ENCODE results near the gene TRPM2. TPM values are rescaled to one million over a fixed set of nuclear protein-coding genes. Genes with fewer than 3 reads are reported as not detected.

TRPM2 gene
- polyA plus RNA-seq, 1 donor, result 2.2 TPM

GRCh38 chr21:44329086-44329889 lies 24.1 kb upstream of the TRPM2 start:
- DNase-seq, result no peak
- Histone ChIP-seq H3K27ac (ENCODE audit: low read length) (no peak overlapping the region), H3K4me3 (ENCODE audit: low read length) (no peak overlapping the region), H3K36me3 (ENCODE audit: control insufficient read depth, insufficient read depth, low read length) (peaks cover 55% of the 10 kb centered on the region), H3K27me3 (ENCODE audit: control insufficient read depth, insufficient read depth, low read length) (no peaks in the 10 kb centered on the region), H3K4me1 (ENCODE audit: control insufficient read depth, insufficient read depth, low read length) (no peaks in the 10 kb centered on the region), H3K9me3 (ENCODE audit: control insufficient read depth, low read depth, low read length) (peaks cover 3% of the 10 kb centered on the region)
- WGBS (ENCODE audit: insufficient coverage, low lambda C conversion rate), result no CpG with 5 or more reads among the region's 26 CpGs

GRCh38 chr21:44329971-44330681 lies 23.3 kb upstream of the TRPM2 start:
- peaks cover 47% of the 10 kb centered on the region for H3K36me3 ChIP-seq (ENCODE audit: control insufficient read depth, insufficient read depth, low read length)
- no CpG with 5 or more reads among the region's 44 CpGs for WGBS (ENCODE audit: insufficient coverage, low lambda C conversion rate)
- H3K4me1 ChIP-seq (ENCODE audit: control insufficient read depth, insufficient read depth, low read length), result no peaks in the 10 kb centered on the region
- H3K4me3 ChIP-seq (ENCODE audit: low read length), result no peak overlapping the region
- H3K9me3 ChIP-seq (ENCODE audit: control insufficient read depth, low read depth, low read length), result peaks cover 3% of the 10 kb centered on the region
- H3K27ac ChIP-seq (ENCODE audit: low read length), result no peak overlapping the region
- no peaks in the 10 kb centered on the region for H3K27me3 ChIP-seq (ENCODE audit: control insufficient read depth, insufficient read depth, low read length)
- DNase-seq, result no peak

GRCh38 chr21:44330698-44331097 lies 22.7 kb upstream of the TRPM2 start:
- Histone ChIP-seq H3K9me3 (ENCODE audit: control insufficient read depth, low read depth, low read length) (no peaks in the 10 kb centered on the region), H3K27me3 (ENCODE audit: control insufficient read depth, insufficient read depth, low read length) (no peaks in the 10 kb centered on the region), H3K4me3 (ENCODE audit: low read length) (no peak overlapping the region), H3K36me3 (ENCODE audit: control insufficient read depth, insufficient read depth, low read length) (peaks cover 46% of the 10 kb centered on the region), H3K4me1 (ENCODE audit: control insufficient read depth, insufficient read depth, low read length) (no peaks in the 10 kb centered on the region), H3K27ac (ENCODE audit: low read length) (no peak overlapping the region)
- no CpG with 5 or more reads among the region's 18 CpGs for WGBS (ENCODE audit: insufficient coverage, low lambda C conversion rate)
- no peak for DNase-seq

GRCh38 chr21:44331209-44331608 lies 22.2 kb upstream of the TRPM2 start:
- no peak overlapping the region for H3K4me3 ChIP-seq (ENCODE audit: low read length)
- DNase-seq, result no peak
- H3K27ac ChIP-seq (ENCODE audit: low read length), result no peak overlapping the region
- H3K9me3 ChIP-seq (ENCODE audit: control insufficient read depth, low read depth, low read length), result no peaks in the 10 kb centered on the region
- peaks cover 43% of the 10 kb centered on the region for H3K36me3 ChIP-seq (ENCODE audit: control insufficient read depth, insufficient read depth, low read length)
- no peaks in the 10 kb centered on the region for H3K27me3 ChIP-seq (ENCODE audit: control insufficient read depth, insufficient read depth, low read length)
- H3K4me1 ChIP-seq (ENCODE audit: control insufficient read depth, insufficient read depth, low read length), result no peaks in the 10 kb centered on the region
- WGBS (ENCODE audit: insufficient coverage, low lambda C conversion rate), result no CpG with 5 or more reads among the region's 16 CpGs

- H3K36me3 ChIP-seq (ENCODE audit: control insufficient read depth, insufficient read depth, low read length), result peaks cover 43% of the 10 kb centered on the region
- no peak for DNase-seq
- no peaks in the 10 kb centered on the region for H3K9me3 ChIP-seq (ENCODE audit: control insufficient read depth, low read depth, low read length)
- no CpG with 5 or more reads among the region's 20 CpGs for WGBS (ENCODE audit: insufficient coverage, low lambda C conversion rate)
- H3K4me3 ChIP-seq (ENCODE audit: low read length), result no peak overlapping the region
- H3K4me1 ChIP-seq (ENCODE audit: control insufficient read depth, insufficient read depth, low read length), result no peaks in the 10 kb centered on the region
- H3K27me3 ChIP-seq (ENCODE audit: control insufficient read depth, insufficient read depth, low read length), result no peaks in the 10 kb centered on the region
- H3K27ac ChIP-seq (ENCODE audit: low read length), result no peak overlapping the region
Observed at GRCh38 chr21:44331650-44332307, 21.6 kb upstream of the TRPM2 start.

GRCh38 chr21:44332383-44332782 lies 21.0 kb upstream of the TRPM2 start:
- no CpG with 5 or more reads among the region's 17 CpGs for WGBS (ENCODE audit: insufficient coverage, low lambda C conversion rate)
- H3K27ac ChIP-seq (ENCODE audit: low read length), result no peak overlapping the region
- DNase-seq, result no peak
- H3K36me3 ChIP-seq (ENCODE audit: control insufficient read depth, insufficient read depth, low read length), result peaks cover 40% of the 10 kb centered on the region
- H3K27me3 ChIP-seq (ENCODE audit: control insufficient read depth, insufficient read depth, low read length), result no peaks in the 10 kb centered on the region
- no peaks in the 10 kb centered on the region for H3K4me1 ChIP-seq (ENCODE audit: control insufficient read depth, insufficient read depth, low read length)
- no peaks in the 10 kb centered on the region for H3K9me3 ChIP-seq (ENCODE audit: control insufficient read depth, low read depth, low read length)
- H3K4me3 ChIP-seq (ENCODE audit: low read length), result no peak overlapping the region

DNA sequence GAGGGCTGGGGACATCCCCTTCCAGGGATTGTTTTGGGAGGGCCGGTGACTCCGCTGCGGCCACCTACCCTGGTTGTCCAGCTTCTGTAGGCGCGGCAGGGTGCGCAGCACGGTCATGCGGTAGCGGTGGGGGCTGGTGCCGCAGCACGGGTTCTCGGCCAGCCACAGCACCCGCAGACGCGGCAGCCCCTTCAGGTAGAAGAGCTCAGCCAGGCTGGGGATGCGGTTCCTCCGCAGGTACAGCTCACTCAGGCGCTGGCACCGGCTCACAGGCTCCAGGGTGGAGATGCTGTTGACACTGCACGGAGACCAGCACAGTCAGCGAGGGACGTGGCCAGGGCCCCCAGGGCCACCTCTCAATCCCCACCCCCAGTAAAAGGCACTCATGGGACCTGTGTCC lies 20.5 kb upstream of the TRPM2 start:
- Histone ChIP-seq H3K27ac (ENCODE audit: low read length) (no peak overlapping the region), H3K36me3 (ENCODE audit: control insufficient read depth, insufficient read depth, low read length) (peaks cover 34% of the 10 kb centered on the region), H3K4me1 (ENCODE audit: control insufficient read depth, insufficient read depth, low read length) (peaks cover 6% of the 10 kb centered on the region), H3K27me3 (ENCODE audit: control insufficient read depth, insufficient read depth, low read length) (no peaks in the 10 kb centered on the region), H3K4me3 (ENCODE audit: low read length) (no peak overlapping the region), H3K9me3 (ENCODE audit: control insufficient read depth, low read depth, low read length) (no peaks in the 10 kb centered on the region)
- no peak for DNase-seq
- no CpG with 5 or more reads among the region's 22 CpGs for WGBS (ENCODE audit: insufficient coverage, low lambda C conversion rate)

DNA sequence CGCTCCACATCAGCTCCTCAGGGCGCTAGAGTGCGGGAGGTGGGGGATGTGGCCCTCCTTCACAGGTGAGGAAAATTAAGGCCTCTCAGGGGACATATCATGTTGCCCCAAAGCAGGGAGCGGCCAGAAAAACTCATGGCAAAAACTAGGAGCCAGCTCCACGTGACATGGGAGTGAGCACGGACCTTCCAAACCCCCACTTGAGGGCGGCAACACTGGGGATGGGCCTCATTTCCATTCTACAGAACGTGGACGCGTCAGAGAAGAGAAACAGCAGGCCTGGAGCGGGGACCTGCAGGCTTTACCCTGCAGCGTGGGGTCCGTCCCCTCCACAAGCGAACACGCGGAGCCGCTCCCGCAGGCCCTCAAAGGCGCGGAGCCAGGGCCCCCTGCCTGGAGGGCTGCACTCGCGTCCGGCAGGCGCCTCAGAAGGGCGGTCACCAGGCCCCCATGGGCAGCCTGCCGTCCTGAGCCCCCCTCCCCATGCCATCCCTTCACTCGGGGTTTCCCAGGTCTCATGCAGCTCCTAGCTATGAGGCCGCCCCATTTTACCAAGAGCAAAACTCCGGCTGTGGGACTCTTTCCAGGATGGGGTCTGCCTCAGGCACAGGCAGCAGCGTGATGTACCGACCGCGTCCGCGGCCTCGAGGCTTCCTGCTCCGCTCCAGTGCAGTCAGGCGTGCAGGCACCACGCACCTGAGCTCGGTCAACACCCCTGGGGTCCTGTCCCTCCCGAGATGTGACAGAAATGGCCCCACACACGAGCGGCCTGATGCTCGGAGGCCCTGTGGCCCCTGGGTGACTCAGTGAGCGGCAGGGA lies 19.7 kb upstream of the TRPM2 start:
- Histone ChIP-seq H3K36me3 (ENCODE audit: control insufficient read depth, insufficient read depth, low read length) (peaks cover 31% of the 10 kb centered on the region), H3K27ac (ENCODE audit: low read length) (no peak overlapping the region), H3K27me3 (ENCODE audit: control insufficient read depth, insufficient read depth, low read length) (no peaks in the 10 kb centered on the region), H3K4me3 (ENCODE audit: low read length) (no peak overlapping the region), H3K9me3 (ENCODE audit: control insufficient read depth, low read depth, low read length) (no peaks in the 10 kb centered on the region), H3K4me1 (ENCODE audit: control insufficient read depth, insufficient read depth, low read length) (peaks cover 10% of the 10 kb centered on the region)
- 100% methylated on average over 1 of the region's 45 CpGs for WGBS (ENCODE audit: insufficient coverage, low lambda C conversion rate)
- DNase-seq, result no peak

DNA sequence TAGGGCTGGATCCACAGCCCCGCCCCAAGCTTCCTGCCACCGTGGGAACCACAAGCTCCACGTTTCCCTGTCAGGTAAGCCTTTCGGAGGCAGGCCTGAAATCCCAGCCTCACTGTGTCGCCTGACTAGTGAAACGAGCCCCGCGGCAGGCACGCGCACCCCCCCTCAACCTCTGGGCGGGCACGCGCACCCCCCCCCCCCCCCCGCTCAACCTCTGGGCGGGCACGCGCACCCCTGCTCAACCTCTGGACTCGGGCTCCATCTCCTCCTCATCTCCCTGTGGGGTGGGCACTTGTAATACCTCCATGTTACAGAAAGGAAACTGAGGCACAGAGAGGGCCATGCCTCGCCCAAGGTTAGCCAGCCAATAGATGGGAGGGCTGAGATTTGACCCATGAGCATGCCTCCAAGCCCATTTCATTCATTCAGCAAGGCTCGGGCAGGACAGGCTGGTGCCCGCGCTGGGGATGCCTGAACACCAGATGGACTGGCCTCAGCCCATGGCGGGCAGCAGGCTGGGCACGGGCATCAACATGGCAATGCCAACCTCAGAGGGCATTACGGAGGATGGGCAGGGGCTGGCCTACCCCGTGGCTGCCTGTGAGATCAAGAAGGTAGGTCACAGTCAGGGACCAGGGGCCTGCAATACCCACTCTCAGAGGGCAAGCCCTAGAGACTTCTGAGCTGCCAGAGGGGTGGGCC lies 18.9 kb upstream of the TRPM2 start:
- peaks cover 31% of the 10 kb centered on the region for H3K36me3 ChIP-seq (ENCODE audit: control insufficient read depth, insufficient read depth, low read length)
- WGBS (ENCODE audit: insufficient coverage, low lambda C conversion rate), result no CpG with 5 or more reads among the region's 26 CpGs

More for the DNA sequence above, 18.9 kb upstream of the TRPM2 start:
- Histone ChIP-seq H3K9me3 (ENCODE audit: control insufficient read depth, low read depth, low read length) (no peaks in the 10 kb centered on the region), H3K4me3 (ENCODE audit: low read length) (no peak overlapping the region), H3K27me3 (ENCODE audit: control insufficient read depth, insufficient read depth, low read length) (no peaks in the 10 kb centered on the region), H3K27ac (ENCODE audit: low read length) (no peak overlapping the region), H3K4me1 (ENCODE audit: control insufficient read depth, insufficient read depth, low read length) (peaks cover 10% of the 10 kb centered on the region)
- no peak for DNase-seq

All from large intestine (tissue), 3 donors.